Ectodermal cell (in vitro differentiated cells): ENCODE results near the gene FGF2.

Source experiments
- H3K27ac ChIP-seq: 2 replicates; pipeline ENCODE4 v1.7.0; 2013; ENCODE audit warnings: mild to moderate bottlenecking, low read depth, low read length; ENCODE audit not compliant: insufficient read depth, poor library complexity, severe bottlenecking
- H3K27me3 ChIP-seq: 2 replicates; pipeline ENCODE4 v1.7.0; 2013; ENCODE audit warnings: mild to moderate bottlenecking, low read length; ENCODE audit not compliant: insufficient read depth, control insufficient read depth, poor library complexity, severe bottlenecking
- H3K36me3 ChIP-seq: one replicate; pipeline ENCODE4 v1.7.0; 2013; ENCODE audit warnings: low read length; ENCODE audit not compliant: control insufficient read depth, insufficient read depth
- H3K4me1 ChIP-seq: one replicate; pipeline ENCODE4 v1.7.0; 2013; ENCODE audit warnings: low read length; ENCODE audit not compliant: control insufficient read depth, insufficient read depth
- H3K4me3 ChIP-seq: 2 replicates; pipeline ENCODE4 v1.7.0; 2013; ENCODE audit warnings: low read depth, low read length, control low read depth; ENCODE audit not compliant: insufficient read depth
- H3K9me3 ChIP-seq: 2 replicates; pipeline ENCODE4 v1.7.0; 2013; ENCODE audit warnings: mild to moderate bottlenecking, low read length, moderate library complexity; ENCODE audit not compliant: control insufficient read depth
- whole genome bisulfite sequencing, 2 experiments: methylation state at CpG; one replicate each; pipeline ENCODE4 v1.1.7; 2013; ENCODE audit warnings: missing lambda C conversion rate in 2 of 2; 5-methylcytosine and 5-hydroxymethylcytosine counted together

FGF2 gene

GRCh38 chr4:122826079-122826527, 528 bp upstream of the FGF2 start:
- Histone ChIP-seq H3K36me3 (no peaks in the 10 kb centered on the region), H3K9me3 (no peaks in the 10 kb centered on the region), H3K4me3 (peak overlapping the region; percentile 88), H3K27ac (peak overlapping the region; percentile 78), H3K4me1 (peaks cover 22% of the 10 kb centered on the region), H3K27me3 (no peaks in the 10 kb centered on the region)
- 18 to 21% methylated on average over 17 to 18 of the region's 18 CpGs for WGBS, 2 experiments

DNA sequence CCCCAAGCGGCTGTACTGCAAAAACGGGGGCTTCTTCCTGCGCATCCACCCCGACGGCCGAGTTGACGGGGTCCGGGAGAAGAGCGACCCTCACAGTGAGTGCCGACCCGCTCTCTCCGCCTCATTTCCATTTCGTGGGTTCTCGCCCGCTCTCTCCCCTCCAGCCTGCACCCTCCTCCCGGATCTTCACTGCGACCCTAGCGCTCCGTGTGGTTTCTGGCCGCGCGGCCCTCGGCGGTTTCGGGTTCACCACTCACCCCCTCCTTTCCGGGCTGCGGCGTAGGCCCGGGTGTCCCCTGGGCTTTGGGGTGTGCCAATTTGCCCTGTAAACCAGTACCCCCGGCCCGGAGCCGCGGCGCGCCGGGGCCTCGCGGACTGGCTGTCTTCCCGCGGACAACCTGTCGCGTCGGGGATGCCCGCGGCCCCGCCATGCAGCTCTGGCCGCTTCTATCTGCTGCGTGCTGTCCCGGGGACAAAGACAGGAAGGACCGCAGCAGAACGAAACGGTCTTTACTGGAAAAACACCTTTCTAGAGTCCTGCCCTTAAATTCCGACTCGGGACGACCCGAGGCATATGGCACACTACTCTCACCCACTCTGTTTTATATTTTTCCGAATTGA, 737 bp downstream of the FGF2 start:
- Histone ChIP-seq H3K4me3 (peak overlapping the region; percentile 88), H3K27me3 (no peaks in the 10 kb centered on the region), H3K4me1 (peaks cover 24% of the 10 kb centered on the region), H3K36me3 (no peaks in the 10 kb centered on the region), H3K27ac (peak overlapping the region; percentile 62), H3K9me3 (no peaks in the 10 kb centered on the region)
- WGBS, 2 experiments = 0% methylated on average over 57 of the region's 57 CpGs

DNA sequence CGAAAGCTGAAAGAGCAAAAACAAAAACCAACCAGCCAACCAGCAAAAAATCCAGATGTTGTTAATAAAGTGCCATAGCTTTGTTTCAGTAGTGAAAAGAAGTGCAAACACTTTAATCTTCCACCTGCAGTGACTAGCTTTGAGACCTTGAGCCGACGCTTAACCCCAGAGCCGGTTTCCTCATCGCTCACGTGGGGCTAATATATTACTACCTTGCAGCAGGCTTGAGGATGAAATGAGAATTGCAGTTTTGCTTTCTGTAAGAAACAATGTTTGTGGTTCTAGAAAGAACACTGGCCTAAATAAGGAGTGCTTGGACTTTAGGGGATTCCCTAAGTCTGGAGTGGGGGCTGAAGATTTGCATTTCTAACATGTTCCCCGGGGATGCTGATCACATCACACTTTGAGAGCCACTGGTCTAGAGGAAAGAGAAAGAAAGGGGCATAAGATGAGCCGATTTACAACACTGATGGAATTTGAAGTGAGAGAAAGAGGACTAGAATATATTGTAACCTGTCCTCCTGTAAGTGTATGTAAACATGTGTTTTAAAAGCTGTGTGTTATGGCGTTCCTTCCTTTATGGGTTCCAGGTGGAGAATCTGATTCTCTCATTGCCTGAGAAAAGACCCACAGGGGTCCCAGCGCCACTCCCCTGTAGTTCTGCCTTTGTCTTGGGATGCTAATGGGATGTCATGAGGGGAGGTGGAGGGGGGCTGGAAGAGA, 1.4 kb downstream of the FGF2 start:
- no peaks in the 10 kb centered on the region for H3K36me3 ChIP-seq
- H3K4me1 ChIP-seq = peaks cover 24% of the 10 kb centered on the region
- peak overlapping the region; percentile 68 for H3K27ac ChIP-seq
- no peaks in the 10 kb centered on the region for H3K9me3 ChIP-seq
- 0% methylated on average over 10 of the region's 10 CpGs for WGBS, 2 experiments
- H3K27me3 ChIP-seq = no peaks in the 10 kb centered on the region
- H3K4me3 ChIP-seq = peak overlapping the region; percentile 88

DNA sequence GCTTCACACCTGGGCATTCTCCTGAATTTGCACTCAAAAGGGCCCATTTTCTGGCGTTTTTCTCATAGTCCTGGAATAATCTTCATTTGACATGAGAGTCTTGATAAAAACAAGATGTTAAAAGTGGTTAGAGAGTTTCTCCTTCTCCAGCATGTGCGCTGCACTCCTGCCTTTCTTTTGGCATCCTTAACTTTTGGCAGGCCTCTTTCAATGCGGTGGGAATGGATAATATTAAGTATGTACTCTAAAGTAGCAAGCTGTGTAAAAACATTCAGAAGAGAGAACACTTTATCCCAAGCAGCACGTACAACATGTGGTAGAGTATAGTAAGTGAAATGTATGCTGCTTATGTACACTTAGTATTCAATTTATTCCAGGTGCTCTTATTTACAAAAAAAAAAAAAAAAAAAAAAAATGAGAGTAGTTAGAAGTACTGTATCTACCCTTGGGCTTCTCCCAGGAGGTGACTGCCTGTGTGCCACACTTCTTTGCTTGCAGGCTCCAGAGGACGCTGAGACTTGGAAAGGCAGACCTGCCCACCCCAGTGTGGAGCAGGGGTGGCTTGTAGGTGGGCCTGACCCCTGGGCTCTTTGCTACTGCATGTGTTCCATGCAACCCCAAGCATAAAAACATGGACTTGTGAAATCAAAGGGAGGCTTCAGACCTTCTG, 3.9 kb downstream of the FGF2 start:
- 68 to 70% methylated on average over 4 to 5 of the region's 5 CpGs for WGBS, 2 experiments
- H3K27me3 ChIP-seq = no peaks in the 10 kb centered on the region
- H3K27ac ChIP-seq = no peak overlapping the region
- no peaks in the 10 kb centered on the region for H3K36me3 ChIP-seq
- H3K9me3 ChIP-seq = no peaks in the 10 kb centered on the region
- no peak overlapping the region for H3K4me3 ChIP-seq
- peaks cover 26% of the 10 kb centered on the region for H3K4me1 ChIP-seq

DNA sequence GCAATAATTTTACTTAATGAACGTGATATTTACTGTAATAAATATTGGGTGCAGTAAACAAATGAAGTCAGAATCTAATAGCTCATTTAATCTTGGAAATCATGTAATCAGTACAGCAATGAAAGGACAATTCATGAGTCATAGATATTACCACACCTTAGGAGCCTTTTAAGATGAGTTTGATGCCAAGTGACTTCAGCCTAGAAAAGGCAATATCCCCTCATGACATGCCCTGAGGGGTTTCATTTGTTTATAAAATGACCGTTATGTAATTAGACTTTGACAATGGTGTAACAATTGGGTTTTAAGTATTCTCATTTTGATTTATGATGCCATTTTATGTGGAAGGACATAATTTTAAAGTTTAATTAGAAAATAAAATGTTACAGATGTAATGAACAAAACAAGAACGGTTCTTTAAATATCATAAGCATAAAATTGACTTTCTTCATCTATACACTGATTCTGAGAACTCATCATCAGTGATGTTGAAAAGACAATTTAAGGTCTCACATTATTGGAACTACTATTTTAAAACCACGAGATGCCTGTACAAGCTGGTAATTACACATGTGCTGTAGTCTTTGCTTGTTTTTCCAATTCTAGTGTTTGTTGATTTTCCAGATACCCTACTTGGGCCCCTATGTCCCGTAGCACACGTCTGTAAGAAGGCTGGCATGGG, 5.0 kb downstream of the FGF2 start:
- Histone ChIP-seq H3K4me1 (peaks cover 26% of the 10 kb centered on the region), H3K9me3 (no peaks in the 10 kb centered on the region), H3K27me3 (no peaks in the 10 kb centered on the region), H3K4me3 (no peak overlapping the region), H3K36me3 (no peaks in the 10 kb centered on the region), H3K27ac (no peak overlapping the region)
- 87 to 95% methylated on average over 5 to 6 of the region's 6 CpGs for WGBS, 2 experiments

- H3K4me3 ChIP-seq = no peak overlapping the region
- H3K27ac ChIP-seq = no peak overlapping the region
- H3K27me3 ChIP-seq = no peaks in the 10 kb centered on the region
- H3K9me3 ChIP-seq = no peaks in the 10 kb centered on the region
- 90% methylated on average over 1 of the region's 1 CpG; no CpG with 5 or more reads in 1 of the 2 experiments for WGBS, 2 experiments
- H3K4me1 ChIP-seq = peaks cover 26% of the 10 kb centered on the region
- no peaks in the 10 kb centered on the region for H3K36me3 ChIP-seq
Observed at GRCh38 chr4:122832732-122833131, 6.1 kb downstream of the FGF2 start.

- Histone ChIP-seq H3K36me3 (peaks cover 3% of the 10 kb centered on the region), H3K27ac (no peak overlapping the region), H3K9me3 (no peaks in the 10 kb centered on the region), H3K27me3 (no peaks in the 10 kb centered on the region), H3K4me3 (no peak overlapping the region), H3K4me1 (peaks cover 20% of the 10 kb centered on the region)
- 95 to 97% methylated on average over 4 of the region's 4 CpGs for WGBS, 2 experiments
Observed at GRCh38 chr4:122833999-122834398, 7.4 kb downstream of the FGF2 start.

DNA sequence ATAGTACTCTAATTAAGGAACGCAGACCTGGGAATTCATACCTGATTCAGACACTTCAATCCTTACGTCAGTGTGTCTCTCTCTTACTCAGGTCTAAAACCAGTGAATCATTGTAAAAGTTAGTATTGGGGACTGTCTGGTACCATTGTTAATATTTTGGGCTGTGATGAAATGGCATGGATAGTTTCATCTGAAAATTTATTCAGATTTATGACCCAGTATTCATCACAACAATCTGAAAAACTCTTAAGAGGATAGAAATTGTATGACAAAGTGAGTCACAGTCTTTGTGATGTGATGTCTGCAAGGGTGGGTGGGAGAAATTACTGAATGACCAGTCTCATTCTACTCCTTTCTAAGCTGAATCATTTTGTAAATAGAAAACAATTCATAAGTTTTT, 10.3 kb downstream of the FGF2 start:
- Histone ChIP-seq H3K27me3 (no peaks in the 10 kb centered on the region), H3K4me1 (peaks cover 2% of the 10 kb centered on the region), H3K36me3 (peaks cover 10% of the 10 kb centered on the region), H3K9me3 (no peaks in the 10 kb centered on the region), H3K4me3 (no peak overlapping the region), H3K27ac (no peak overlapping the region)
- 93 to 100% methylated on average over 2 of the region's 2 CpGs for WGBS, 2 experiments

DNA sequence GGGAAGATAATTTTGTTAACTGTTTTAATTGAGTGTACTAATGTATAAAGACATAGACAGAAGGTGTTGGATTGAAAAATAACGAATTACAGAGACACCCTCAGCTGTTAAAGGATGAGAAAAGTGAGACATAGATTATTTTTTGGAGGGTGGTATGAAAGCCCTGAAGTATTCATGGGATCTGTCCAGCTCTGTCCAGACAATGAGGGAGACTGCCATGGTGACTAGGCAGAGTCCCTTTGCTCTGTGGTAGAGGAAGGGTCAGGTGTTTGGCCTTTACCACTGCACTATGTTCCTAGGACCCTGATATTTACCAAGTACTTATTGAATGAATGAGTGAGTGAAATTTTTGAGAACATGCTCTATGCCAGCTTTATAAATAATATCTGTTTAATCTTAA, 11.4 kb downstream of the FGF2 start:
- Histone ChIP-seq H3K4me3 (no peak overlapping the region), H3K27ac (no peak overlapping the region), H3K9me3 (no peaks in the 10 kb centered on the region), H3K36me3 (peaks cover 10% of the 10 kb centered on the region), H3K4me1 (peaks cover 2% of the 10 kb centered on the region), H3K27me3 (no peaks in the 10 kb centered on the region)
- 93 to 95% methylated on average over 1 of the region's 1 CpG for WGBS, 2 experiments

DNA sequence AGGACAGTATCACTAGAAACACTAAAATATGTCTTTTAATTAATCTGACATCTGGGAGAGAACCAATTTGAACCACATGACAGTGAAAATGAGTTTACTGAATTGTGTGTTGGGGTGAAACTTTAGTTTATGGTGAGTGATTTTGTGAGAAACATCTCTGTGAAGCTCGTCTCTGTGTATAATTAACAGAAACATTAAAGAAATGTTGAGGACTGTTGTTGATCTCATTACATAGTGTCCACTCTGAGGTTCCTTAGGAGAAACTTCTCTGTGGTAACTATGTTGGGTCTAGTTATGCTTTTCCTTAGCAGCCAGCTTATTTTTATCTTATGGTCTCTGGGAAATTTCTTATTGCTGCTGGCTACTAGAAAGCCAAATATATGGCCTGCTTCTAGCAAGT, 15.8 kb downstream of the FGF2 start:
- WGBS, 2 experiments = 81 to 85% methylated on average over 1 of the region's 1 CpG
- Histone ChIP-seq H3K36me3 (peaks cover 10% of the 10 kb centered on the region), H3K4me3 (no peak overlapping the region), H3K9me3 (no peaks in the 10 kb centered on the region), H3K27ac (no peak overlapping the region), H3K4me1 (no peaks in the 10 kb centered on the region), H3K27me3 (no peaks in the 10 kb centered on the region)
